CD8-positive, alpha-beta memory T cell (primary cell): ENCODE results near the gene GOLIM4. TPM values are rescaled to one million over a fixed set of nuclear protein-coding genes. Genes with fewer than 3 reads are reported as not detected.

Source experiments
- CTCF ChIA-PET: fragments of 350-600 bp; sonication (Branson Sonifier 250); formaldehyde crosslinking; loops from one replicate; lab custom pipeline; 2021; ENCODE audit warnings: antibody characterized with exemption; lab: Charles Lee
- POLR2A ChIA-PET: fragments of 350-600 bp; sonication (Branson Sonifier 250); formaldehyde crosslinking; loops from one replicate; lab custom pipeline; 2021; ENCODE audit warnings: antibody characterized with exemption; lab: Charles Lee
- DNase-seq, 5 donors: peaks; one replicate each; pipeline versions ENCODE4 v3.0.0 to v3.0.0-alpha.2; 2020 to 2022; ENCODE audit warnings: mixed read lengths in 1 of 5
- H3K27ac ChIP-seq: one replicate; pipeline ENCODE4 v1.7.0; 2013; ENCODE audit warnings: low read depth, mild to moderate bottlenecking, low read length, moderate library complexity
- H3K27me3 ChIP-seq: 2 replicates; pipeline ENCODE4 v1.7.0; 2013; ENCODE audit warnings: low read length, mild to moderate bottlenecking; ENCODE audit not compliant: insufficient read depth, poor library complexity, severe bottlenecking
- H3K36me3 ChIP-seq: 2 replicates; pipeline ENCODE4 v1.7.0; 2013; ENCODE audit warnings: mild to moderate bottlenecking, low read length, moderate library complexity; ENCODE audit not compliant: insufficient read depth
- H3K4me1 ChIP-seq: 2 replicates; pipeline ENCODE4 v1.7.0; 2013; ENCODE audit warnings: mild to moderate bottlenecking, low read length, moderate library complexity; ENCODE audit not compliant: insufficient read depth
- H3K4me3 ChIP-seq: 2 replicates; pipeline ENCODE4 v1.7.0; 2013; ENCODE audit warnings: mild to moderate bottlenecking, low read length
- H3K9me3 ChIP-seq: 2 replicates; pipeline ENCODE4 v1.7.0; 2013; ENCODE audit warnings: mild to moderate bottlenecking, low read length
- H3K27ac Mint-ChIP-seq, 8 donors: one replicate each; pipeline ENCODE4 v1.8.0; 2020 to 2021; ENCODE audit warnings: mixed read lengths in 8 of 8, mild to moderate bottlenecking in 6 of 8, inconsistent platforms in 3 of 8, moderate library complexity in 3 of 8
- H3K27me3 Mint-ChIP-seq, 2 donors: one replicate each; pipeline ENCODE4 v1.8.0; 2020 to 2021; ENCODE audit warnings: mixed read lengths in 2 of 2, mild to moderate bottlenecking in 1 of 2, moderate library complexity in 1 of 2
- H3K36me3 Mint-ChIP-seq, 3 donors: one replicate each; pipeline ENCODE4 v1.8.0; 2020 to 2021; ENCODE audit warnings: mixed read lengths in 3 of 3, inconsistent platforms in 1 of 3, mild to moderate bottlenecking in 1 of 3
- H3K4me1 Mint-ChIP-seq, 3 donors: one replicate each; pipeline ENCODE4 v1.8.0; 2020 to 2021; ENCODE audit warnings: mixed read lengths in 3 of 3, inconsistent platforms in 1 of 3, mild to moderate bottlenecking in 1 of 3
- H3K4me3 Mint-ChIP-seq, 7 donors: one replicate each; pipeline ENCODE4 v1.8.0; 2020 to 2021; ENCODE audit warnings: mixed read lengths in 7 of 7, mild to moderate bottlenecking in 6 of 7, moderate library complexity in 4 of 7, inconsistent platforms in 2 of 7
- H3K9me3 Mint-ChIP-seq, 5 donors: one replicate each; pipeline ENCODE4 v1.8.0; 2020 to 2022; ENCODE audit warnings: mixed read lengths in 5 of 5, mild to moderate bottlenecking in 3 of 5, moderate library complexity in 2 of 5, inconsistent platforms in 1 of 5
- polyA plus RNA-seq: library from polyadenylated mRNA; unstranded; fragments of 300-500 nt; fragmentation: Illumina TruSeq; gene quantifications from one replicate; pipeline ENCODE4 v1.2.3, GENCODE V29; 2021
- total RNA-seq, 2 experiments: library from RNA; stranded (reverse); gene quantifications; one replicate each; pipeline ENCODE4 v1.2.3, GENCODE V29; 2021

Gene GOLIM4
- total and polyA plus RNA-seq, 3 experiments from 2014 or later, result 1.3 to 7.3 (median 7.2) TPM

GRCh38 chr3:168094580-168094876 lies 1.2 kb downstream of the GOLIM4 start:
- peaks cover 15 to 49% of the 10 kb centered on the region in 2 donors for H3K27me3 Mint-ChIP-seq
- H3K27ac Mint-ChIP-seq, result peak overlapping the region in 4 of 8 donors; percentile 17 to 64 (median 41)
- peaks cover 0 to 2% (median 0%) of the 10 kb centered on the region in 5 donors for H3K9me3 Mint-ChIP-seq
- peak in 1 of 5 donors; percentile 43 for DNase-seq
- H3K4me1 Mint-ChIP-seq, result peaks cover 14 to 17% (median 15%) of the 10 kb centered on the region in 3 donors
- CTCF ChIA-PET, result no interaction called here
- Histone ChIP-seq H3K36me3 (no peaks in the 10 kb centered on the region), H3K4me3 (peak overlapping the region; percentile 39), H3K27me3 (peaks cover 5% of the 10 kb centered on the region), H3K27ac (peak overlapping the region; percentile 56), H3K4me1 (peaks cover 4% of the 10 kb centered on the region), H3K9me3 (no peaks in the 10 kb centered on the region)
- H3K36me3 Mint-ChIP-seq, result no peaks in the 10 kb centered on the region
- POLR2A ChIA-PET, result no interaction called here
- peak overlapping the region; percentile 58 to 92 (median 69) for H3K4me3 Mint-ChIP-seq

- peaks cover 0 to 2% (median 0%) of the 10 kb centered on the region in 5 donors for H3K9me3 Mint-ChIP-seq
- H3K27ac Mint-ChIP-seq, result no peak overlapping the region
- CTCF ChIA-PET, result no interaction called here
These were observed 1.9 kb downstream of the GOLIM4 start for GRCh38 chr3:168093790-168094189.

GRCh38 chr3:168093229-168093628 lies 2.5 kb downstream of the GOLIM4 start:
- Histone ChIP-seq H3K4me1 (peaks cover 4% of the 10 kb centered on the region), H3K36me3 (no peaks in the 10 kb centered on the region), H3K27ac (no peak overlapping the region), H3K27me3 (peaks cover 5% of the 10 kb centered on the region), H3K9me3 (no peaks in the 10 kb centered on the region), H3K4me3 (no peak overlapping the region)
- H3K27me3 Mint-ChIP-seq, result peaks cover 15 to 49% of the 10 kb centered on the region in 2 donors
- CTCF ChIA-PET, result no interaction called here
- H3K9me3 Mint-ChIP-seq, result peaks cover 0 to 2% (median 0%) of the 10 kb centered on the region in 5 donors
- no peak for DNase-seq
- peaks cover 14 to 26% (median 20%) of the 10 kb centered on the region in 3 donors for H3K4me1 Mint-ChIP-seq
- H3K36me3 Mint-ChIP-seq, result no peaks in the 10 kb centered on the region
- POLR2A ChIA-PET, result no interaction called here
- H3K4me3 Mint-ChIP-seq, result peak overlapping the region in 1 of 7 donors; percentile 6
- H3K27ac Mint-ChIP-seq, result no peak overlapping the region

More at GRCh38 chr3:168093790-168094189, 1.9 kb downstream of the GOLIM4 start:
- H3K9me3 ChIP-seq, result no peaks in the 10 kb centered on the region
- H3K27ac ChIP-seq, result no peak overlapping the region
- no peaks in the 10 kb centered on the region for H3K36me3 ChIP-seq
- H3K4me1 Mint-ChIP-seq, result peaks cover 14 to 21% (median 15%) of the 10 kb centered on the region in 3 donors
- POLR2A ChIA-PET, result no interaction called here
- H3K27me3 ChIP-seq, result peaks cover 5% of the 10 kb centered on the region
- peaks cover 15 to 49% of the 10 kb centered on the region in 2 donors for H3K27me3 Mint-ChIP-seq
- no peaks in the 10 kb centered on the region for H3K36me3 Mint-ChIP-seq
- peak overlapping the region in 2 of 7 donors; percentile 6 to 9 for H3K4me3 Mint-ChIP-seq
- peaks cover 4% of the 10 kb centered on the region for H3K4me1 ChIP-seq
- DNase-seq, result no peak
- no peak overlapping the region for H3K4me3 ChIP-seq

GRCh38 chr3:168091941-168092340 lies 3.8 kb downstream of the GOLIM4 start:
- H3K36me3 ChIP-seq, result no peaks in the 10 kb centered on the region
- no peak for DNase-seq
- Mint-ChIP-seq H3K27me3 (peaks cover 15 to 42% of the 10 kb centered on the region in 2 donors), H3K36me3 (no peaks in the 10 kb centered on the region), H3K4me3 (no peak overlapping the region), H3K9me3 (peaks cover 0 to 2% (median 0%) of the 10 kb centered on the region in 5 donors), H3K4me1 (peaks cover 14 to 27% (median 22%) of the 10 kb centered on the region in 3 donors), H3K27ac (no peak overlapping the region)
- peaks cover 4% of the 10 kb centered on the region for H3K4me1 ChIP-seq
- H3K4me3 ChIP-seq, result no peak overlapping the region
- H3K27me3 ChIP-seq, result peaks cover 5% of the 10 kb centered on the region
- H3K9me3 ChIP-seq, result no peaks in the 10 kb centered on the region
- H3K27ac ChIP-seq, result no peak overlapping the region
- CTCF ChIA-PET, result no interaction called here
- POLR2A ChIA-PET, result no interaction called here

- peaks cover 13 to 21% (median 20%) of the 10 kb centered on the region in 3 donors for H3K4me1 Mint-ChIP-seq
- Histone ChIP-seq H3K4me3 (no peak overlapping the region), H3K36me3 (no peaks in the 10 kb centered on the region), H3K27ac (no peak overlapping the region), H3K27me3 (peaks cover 5% of the 10 kb centered on the region), H3K9me3 (no peaks in the 10 kb centered on the region), H3K4me1 (peaks cover 2% of the 10 kb centered on the region)
- no peak for DNase-seq
- H3K27me3 Mint-ChIP-seq, result peaks cover 15 to 37% of the 10 kb centered on the region in 2 donors
- H3K4me3 Mint-ChIP-seq, result no peak overlapping the region
- POLR2A ChIA-PET, result no interaction called here
- H3K9me3 Mint-ChIP-seq, result peaks cover 0 to 2% (median 0%) of the 10 kb centered on the region in 5 donors
- CTCF ChIA-PET, result no interaction called here
- H3K27ac Mint-ChIP-seq, result no peak overlapping the region
- H3K36me3 Mint-ChIP-seq, result no peaks in the 10 kb centered on the region
These were observed 4.3 kb downstream of the GOLIM4 start for GRCh38 chr3:168091302-168091858.

- Mint-ChIP-seq H3K27me3 (peaks cover 12 to 32% of the 10 kb centered on the region in 2 donors), H3K4me1 (peaks cover 8 to 16% (median 16%) of the 10 kb centered on the region in 3 donors), H3K27ac (no peak overlapping the region), H3K9me3 (peaks cover 0 to 2% (median 0%) of the 10 kb centered on the region in 5 donors), H3K36me3 (no peaks in the 10 kb centered on the region), H3K4me3 (no peak overlapping the region)
- H3K4me1 ChIP-seq, result no peaks in the 10 kb centered on the region
- no peaks in the 10 kb centered on the region for H3K9me3 ChIP-seq
- H3K4me3 ChIP-seq, result no peak overlapping the region
- ChIA-PET POLR2A (no interaction called here), CTCF (no interaction called here)
- H3K36me3 ChIP-seq, result no peaks in the 10 kb centered on the region
- H3K27me3 ChIP-seq, result peaks cover 5% of the 10 kb centered on the region
- no peak for DNase-seq
- no peak overlapping the region for H3K27ac ChIP-seq
These were observed 5.2 kb downstream of the GOLIM4 start for GRCh38 chr3:168090306-168091085.

GRCh38 chr3:168089179-168089771 lies 6.4 kb downstream of the GOLIM4 start:
- Histone ChIP-seq H3K27me3 (no peaks in the 10 kb centered on the region), H3K4me1 (no peaks in the 10 kb centered on the region), H3K4me3 (no peak overlapping the region), H3K27ac (no peak overlapping the region), H3K36me3 (no peaks in the 10 kb centered on the region), H3K9me3 (no peaks in the 10 kb centered on the region)
- CTCF ChIA-PET, result no interaction called here
- H3K27ac Mint-ChIP-seq, result no peak overlapping the region
- H3K4me3 Mint-ChIP-seq, result no peak overlapping the region
- no peak for DNase-seq
- H3K4me1 Mint-ChIP-seq, result peaks cover under 1 to 10% (median 8%) of the 10 kb centered on the region in 3 donors
- peaks cover 0 to 2% (median 0%) of the 10 kb centered on the region in 5 donors for H3K9me3 Mint-ChIP-seq
- H3K36me3 Mint-ChIP-seq, result no peaks in the 10 kb centered on the region
- POLR2A ChIA-PET, result no interaction called here
- H3K27me3 Mint-ChIP-seq, result peaks cover 6 to 26% of the 10 kb centered on the region in 2 donors
